Glutamatergic neuron (in vitro differentiated cells): Measurements from ENCODE around the gene OBSL1. TPM values are rescaled to one million over a fixed set of nuclear protein-coding genes. Genes with fewer than 3 reads are reported as not detected.

ENCODE experiments used
- DNase-seq: peaks from one replicate; pipeline ENCODE4 v3.0.0; 2022
- H3K27ac Mint-ChIP-seq: one replicate; pipeline ENCODE4 v1.8.0; 2020; ENCODE audit warnings: mild to moderate bottlenecking, mixed read lengths, inconsistent platforms; ENCODE audit not compliant: unreplicated experiment
- H3K27me3 Mint-ChIP-seq: one replicate; pipeline ENCODE4 v1.8.0; 2020; ENCODE audit warnings: mild to moderate bottlenecking, moderate library complexity, mixed read lengths, inconsistent platforms; ENCODE audit not compliant: unreplicated experiment
- H3K36me3 Mint-ChIP-seq: one replicate; pipeline ENCODE4 v1.8.0; 2020; ENCODE audit warnings: mild to moderate bottlenecking, mixed read lengths, inconsistent platforms; ENCODE audit not compliant: unreplicated experiment
- H3K4me1 Mint-ChIP-seq: one replicate; pipeline ENCODE4 v1.8.0; 2020; ENCODE audit warnings: mild to moderate bottlenecking, low read depth, mixed read lengths, inconsistent platforms; ENCODE audit not compliant: unreplicated experiment
- H3K4me3 Mint-ChIP-seq: one replicate; pipeline ENCODE4 v1.8.0; 2020; ENCODE audit warnings: mild to moderate bottlenecking, mixed read lengths, inconsistent platforms; ENCODE audit not compliant: unreplicated experiment
- H3K9me3 Mint-ChIP-seq: one replicate; pipeline ENCODE4 v1.8.0; 2020; ENCODE audit warnings: mild to moderate bottlenecking, moderate library complexity, mixed read lengths, inconsistent platforms; ENCODE audit not compliant: unreplicated experiment
- CTCF ChIP-seq: fragments of 200-600 bp; sonication (generic); IDR thresholded peaks from one replicate; pipeline ENCODE4 v1.5.0; 2021; ENCODE audit not compliant: partially characterized antibody, unreplicated experiment
- total RNA-seq: library from RNA; stranded (reverse); fragmentation: NEBNext Ultra II Directional; extraction: Animal tissue kit (Norgen Biotek cat#: 25700); gene quantifications from one replicate; pipeline ENCODE4 v1.2.1, GENCODE V29; 2021; ENCODE audit not compliant: unreplicated experiment

OBSL1 gene
- total RNA-seq, 1 donor from 2014 or later: 47.9 TPM

- DNase-seq: no peak
- Mint-ChIP-seq H3K27ac (no peak overlapping the region), H3K27me3 (peaks cover 2% of the 10 kb centered on the region)
These were observed 41.4 kb upstream of the OBSL1 start for GRCh38 chr2:219612577-219613286.

GRCh38 chr2:219611866-219612576 lies 40.7 kb upstream of the OBSL1 start:
- peaks cover 6% of the 10 kb centered on the region for H3K9me3 Mint-ChIP-seq
- no peak overlapping the region for H3K27ac Mint-ChIP-seq
- no peaks in the 10 kb centered on the region for H3K36me3 Mint-ChIP-seq
- H3K27me3 Mint-ChIP-seq: peaks cover 2% of the 10 kb centered on the region
- H3K4me1 Mint-ChIP-seq: peaks cover 14% of the 10 kb centered on the region
- no peak for TF ChIP-seq CTCF
- no peak overlapping the region for H3K4me3 Mint-ChIP-seq
- no peak for DNase-seq

More at GRCh38 chr2:219612577-219613286, 41.4 kb upstream of the OBSL1 start:
- no peak for TF ChIP-seq CTCF
- Mint-ChIP-seq H3K4me3 (no peak overlapping the region), H3K36me3 (no peaks in the 10 kb centered on the region), H3K9me3 (peaks cover 6% of the 10 kb centered on the region), H3K4me1 (peaks cover 14% of the 10 kb centered on the region)

GRCh38 chr2:219611306-219611705 lies 40.0 kb upstream of the OBSL1 start:
- H3K4me3 Mint-ChIP-seq: no peak overlapping the region
- H3K27ac Mint-ChIP-seq: peak overlapping the region; percentile 4
- no peaks in the 10 kb centered on the region for H3K36me3 Mint-ChIP-seq
- no peak for TF ChIP-seq CTCF
- peaks cover 6% of the 10 kb centered on the region for H3K9me3 Mint-ChIP-seq
- peaks cover 2% of the 10 kb centered on the region for H3K27me3 Mint-ChIP-seq
- H3K4me1 Mint-ChIP-seq: peaks cover 14% of the 10 kb centered on the region
- no peak for DNase-seq

- Mint-ChIP-seq H3K27me3 (peaks cover 4% of the 10 kb centered on the region), H3K9me3 (peaks cover 7% of the 10 kb centered on the region), H3K4me1 (peaks cover 7% of the 10 kb centered on the region), H3K36me3 (peaks cover 5% of the 10 kb centered on the region), H3K27ac (peak overlapping the region; percentile 55), H3K4me3 (no peak overlapping the region)
- DNase-seq: peak; percentile 44
- TF ChIP-seq CTCF: no peak
These were observed 37.9 kb upstream of the OBSL1 start for GRCh38 chr2:219609149-219609750.
